ENCODE measurements around the gene LBX1.

- TF ChIP-seq CTCF (IDR thresholded peaks at IDR 0.05; ENCODE audit: poor library complexity, severe bottlenecking) (no peak), EP300 (conservative IDR thresholded peaks at IDR 0.05; ENCODE audit: poor library complexity, severe bottlenecking) (no peak), EZH2 (IDR thresholded peaks at IDR 0.05; ENCODE audit: borderline replicate concordance, insufficient read depth, low read length, poor library complexity, severe bottlenecking) (no peak), SMC3 (conservative IDR thresholded peaks at IDR 0.05; ENCODE audit: poor library complexity) (no peak)
These were observed 38.5 kb upstream of the LBX1 start for GRCh38 chr10:101267776-101268175.
